Ishikawa (cell line): Measurements from ENCODE around the gene MGAT4C.

ENCODE experiments used
- CEBPB ChIP-seq: IDR thresholded peaks from 2 replicates; pipeline ENCODE4 v1.6.1; 2012
- CREB1 ChIP-seq: IDR thresholded peaks from 2 replicates; pipeline ENCODE4 v1.6.1; 2012; ENCODE audit warnings: low read depth
- EGR1 ChIP-seq: IDR thresholded peaks from 2 replicates; pipeline ENCODE4 v1.6.1; 2012
- EP300 ChIP-seq: IDR thresholded peaks from 2 replicates; pipeline ENCODE4 v1.6.1; 2012; ENCODE audit warnings: borderline replicate concordance
- FOXM1 ChIP-seq: IDR thresholded peaks from 2 replicates; pipeline ENCODE4 v1.6.1; 2012; ENCODE audit warnings: low read depth, borderline replicate concordance
- NFIC ChIP-seq: IDR thresholded peaks from 2 replicates; pipeline ENCODE4 v1.6.1; 2012
- RAD21 ChIP-seq: IDR thresholded peaks from 2 replicates; pipeline ENCODE4 v1.6.1; 2012; ENCODE audit warnings: low read depth
- TAF1 ChIP-seq: IDR thresholded peaks from 2 replicates; pipeline ENCODE4 v1.6.1; 2012; ENCODE audit warnings: low read depth, mild to moderate bottlenecking
- TCF12 ChIP-seq: IDR thresholded peaks from 2 replicates; pipeline ENCODE4 v1.6.1; 2012; ENCODE audit warnings: low read depth
- TEAD4 ChIP-seq: IDR thresholded peaks from 2 replicates; pipeline ENCODE4 v1.6.1; 2012
- ZBTB7A ChIP-seq: IDR thresholded peaks from 2 replicates; pipeline ENCODE4 v1.6.1; 2012; ENCODE audit warnings: low read depth
- TF ChIP-seq, protein P1 (sequence below): IDR thresholded peaks from 2 replicates; pipeline ENCODE4 v1.6.1; 2012
- TF ChIP-seq, protein P2 (sequence below): IDR thresholded peaks from 2 replicates; pipeline ENCODE4 v1.6.1; 2012; ENCODE audit warnings: low read depth, mild to moderate bottlenecking
- TF ChIP-seq, protein P3 (sequence below): IDR thresholded peaks from 2 replicates; pipeline ENCODE4 v1.6.1; 2012

Gene MGAT4C

DNA sequence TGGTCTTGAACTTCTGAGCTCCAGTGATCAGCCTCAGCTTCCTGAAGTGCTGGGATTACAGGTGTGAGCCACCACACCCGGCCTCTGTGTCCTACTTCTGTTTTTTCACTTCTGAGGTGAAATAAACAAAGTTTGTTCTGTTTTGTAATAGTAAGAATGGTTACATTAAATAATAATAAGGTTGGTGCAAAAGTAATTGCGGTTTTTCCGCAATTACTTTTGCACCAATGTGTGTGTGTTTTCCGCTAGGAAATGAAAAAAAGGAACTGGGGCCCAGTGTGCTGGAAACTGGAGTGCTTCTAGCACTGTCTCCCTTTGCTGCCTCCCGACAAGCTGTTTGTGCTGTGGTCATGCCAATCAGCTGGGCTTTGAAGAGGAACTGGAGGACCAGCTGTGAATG lies 241.2 kb downstream of the MGAT4C start:
- TF ChIP-seq EGR1 (no peak), TCF12 (no peak), CREB1 (no peak), TAF1 (no peak)
- TF ChIP-seq, protein P1, sequence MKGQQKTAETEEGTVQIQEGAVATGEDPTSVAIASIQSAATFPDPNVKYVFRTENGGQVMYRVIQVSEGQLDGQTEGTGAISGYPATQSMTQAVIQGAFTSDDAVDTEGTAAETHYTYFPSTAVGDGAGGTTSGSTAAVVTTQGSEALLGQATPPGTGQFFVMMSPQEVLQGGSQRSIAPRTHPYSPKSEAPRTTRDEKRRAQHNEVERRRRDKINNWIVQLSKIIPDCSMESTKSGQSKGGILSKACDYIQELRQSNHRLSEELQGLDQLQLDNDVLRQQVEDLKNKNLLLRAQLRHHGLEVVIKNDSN: no peak

DNA sequence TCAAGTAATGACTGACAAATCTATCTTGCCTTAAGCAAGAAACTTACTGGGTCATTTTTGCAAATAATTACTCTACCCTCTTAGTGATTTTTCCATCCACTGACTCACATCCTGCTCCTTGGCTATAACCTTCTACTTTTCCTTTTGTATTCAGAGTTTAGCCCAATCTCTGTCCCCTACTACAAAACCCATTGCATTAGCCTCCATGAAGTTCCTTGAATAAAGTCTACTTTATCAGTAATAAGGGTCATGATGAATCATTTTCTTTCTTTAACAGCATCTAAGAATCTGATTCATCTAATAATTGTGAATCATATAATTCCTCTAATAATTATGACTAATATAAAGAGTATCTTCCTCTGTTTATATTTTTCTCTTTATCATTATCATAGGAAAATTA lies 249.5 kb downstream of the MGAT4C start:
- TF ChIP-seq, protein P2, sequence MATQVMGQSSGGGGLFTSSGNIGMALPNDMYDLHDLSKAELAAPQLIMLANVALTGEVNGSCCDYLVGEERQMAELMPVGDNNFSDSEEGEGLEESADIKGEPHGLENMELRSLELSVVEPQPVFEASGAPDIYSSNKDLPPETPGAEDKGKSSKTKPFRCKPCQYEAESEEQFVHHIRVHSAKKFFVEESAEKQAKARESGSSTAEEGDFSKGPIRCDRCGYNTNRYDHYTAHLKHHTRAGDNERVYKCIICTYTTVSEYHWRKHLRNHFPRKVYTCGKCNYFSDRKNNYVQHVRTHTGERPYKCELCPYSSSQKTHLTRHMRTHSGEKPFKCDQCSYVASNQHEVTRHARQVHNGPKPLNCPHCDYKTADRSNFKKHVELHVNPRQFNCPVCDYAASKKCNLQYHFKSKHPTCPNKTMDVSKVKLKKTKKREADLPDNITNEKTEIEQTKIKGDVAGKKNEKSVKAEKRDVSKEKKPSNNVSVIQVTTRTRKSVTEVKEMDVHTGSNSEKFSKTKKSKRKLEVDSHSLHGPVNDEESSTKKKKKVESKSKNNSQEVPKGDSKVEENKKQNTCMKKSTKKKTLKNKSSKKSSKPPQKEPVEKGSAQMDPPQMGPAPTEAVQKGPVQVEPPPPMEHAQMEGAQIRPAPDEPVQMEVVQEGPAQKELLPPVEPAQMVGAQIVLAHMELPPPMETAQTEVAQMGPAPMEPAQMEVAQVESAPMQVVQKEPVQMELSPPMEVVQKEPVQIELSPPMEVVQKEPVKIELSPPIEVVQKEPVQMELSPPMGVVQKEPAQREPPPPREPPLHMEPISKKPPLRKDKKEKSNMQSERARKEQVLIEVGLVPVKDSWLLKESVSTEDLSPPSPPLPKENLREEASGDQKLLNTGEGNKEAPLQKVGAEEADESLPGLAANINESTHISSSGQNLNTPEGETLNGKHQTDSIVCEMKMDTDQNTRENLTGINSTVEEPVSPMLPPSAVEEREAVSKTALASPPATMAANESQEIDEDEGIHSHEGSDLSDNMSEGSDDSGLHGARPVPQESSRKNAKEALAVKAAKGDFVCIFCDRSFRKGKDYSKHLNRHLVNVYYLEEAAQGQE: no peak
- no peak for TF ChIP-seq EGR1
- TF ChIP-seq RAD21: no peak
- no peak for TF ChIP-seq CEBPB
- no peak for TF ChIP-seq EP300
- TF ChIP-seq FOXM1: no peak
- TF ChIP-seq TEAD4: no peak

DNA sequence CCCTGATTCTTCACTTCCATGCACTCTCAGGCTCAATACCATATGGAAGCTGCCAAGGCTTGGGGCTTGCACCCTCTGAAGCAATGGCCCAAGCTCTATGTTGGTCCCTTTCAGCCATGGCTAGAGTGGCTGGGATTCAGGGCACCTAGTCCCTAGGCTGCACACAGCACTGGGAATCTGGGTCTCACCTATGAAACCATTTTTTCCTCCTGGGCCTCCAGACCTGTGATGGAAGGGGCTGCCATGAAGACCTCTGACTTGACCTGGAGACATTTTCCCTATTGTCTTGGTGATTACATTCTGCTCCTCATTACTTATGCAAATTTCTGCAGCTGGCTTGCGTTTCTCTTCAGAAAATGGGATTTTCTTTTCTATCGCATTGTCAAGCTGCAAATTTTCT lies 258.1 kb downstream of the MGAT4C start:
- TF ChIP-seq TEAD4 (no peak), EP300 (no peak), NFIC (no peak), CREB1 (no peak), RAD21 (no peak), EGR1 (no peak), ZBTB7A (no peak)
- TF ChIP-seq, protein P1: no peak
- TF ChIP-seq, protein P2: no peak

DNA sequence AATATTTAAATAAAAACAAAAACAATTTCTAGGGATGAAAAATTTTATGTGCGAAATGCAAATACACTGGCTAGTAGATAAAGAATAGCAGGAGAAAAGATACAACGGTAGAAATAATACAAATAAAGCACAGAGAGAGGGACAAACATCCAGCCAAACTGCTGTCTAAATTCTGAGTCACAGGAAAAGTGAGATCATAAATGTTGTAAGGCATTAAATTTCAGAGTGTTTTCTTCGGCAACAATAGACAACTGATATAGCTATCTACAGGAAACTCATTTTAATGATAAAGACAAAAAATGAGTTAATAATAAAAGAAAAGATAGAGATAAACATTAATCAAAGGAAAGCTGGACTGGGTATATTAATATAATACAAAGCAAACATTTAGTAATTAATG lies 259.9 kb downstream of the MGAT4C start:
- TF ChIP-seq, protein P3, sequence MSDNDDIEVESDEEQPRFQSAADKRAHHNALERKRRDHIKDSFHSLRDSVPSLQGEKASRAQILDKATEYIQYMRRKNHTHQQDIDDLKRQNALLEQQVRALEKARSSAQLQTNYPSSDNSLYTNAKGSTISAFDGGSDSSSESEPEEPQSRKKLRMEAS: no peak
- TF ChIP-seq, protein P2: no peak
- no peak for TF ChIP-seq EP300

DNA sequence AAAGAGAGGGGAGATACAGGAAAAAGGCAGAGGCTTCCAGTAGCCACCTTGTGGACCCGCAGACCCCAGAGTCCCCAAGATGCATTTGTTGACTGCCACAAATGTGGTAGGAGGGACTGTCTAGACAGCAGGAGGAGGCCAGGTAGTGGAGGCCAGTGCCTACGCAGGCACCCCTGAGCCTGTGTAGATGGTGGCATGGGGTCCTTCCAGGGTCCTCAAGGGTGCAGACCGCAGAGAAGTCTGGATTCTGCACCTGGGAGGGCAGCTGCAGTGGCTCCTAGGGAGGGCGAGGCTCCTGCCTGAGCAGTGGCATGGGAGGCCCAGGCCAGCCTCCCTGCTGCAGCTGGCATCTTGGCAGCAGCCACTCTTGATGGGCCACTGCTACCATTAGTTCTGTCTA lies 262.4 kb downstream of the MGAT4C start:
- no peak for TF ChIP-seq NFIC
- TF ChIP-seq ZBTB7A: no peak
- no peak for TF ChIP-seq RAD21
- TF ChIP-seq FOXM1: no peak
- no peak for TF ChIP-seq EP300
- TF ChIP-seq TCF12: no peak

DNA sequence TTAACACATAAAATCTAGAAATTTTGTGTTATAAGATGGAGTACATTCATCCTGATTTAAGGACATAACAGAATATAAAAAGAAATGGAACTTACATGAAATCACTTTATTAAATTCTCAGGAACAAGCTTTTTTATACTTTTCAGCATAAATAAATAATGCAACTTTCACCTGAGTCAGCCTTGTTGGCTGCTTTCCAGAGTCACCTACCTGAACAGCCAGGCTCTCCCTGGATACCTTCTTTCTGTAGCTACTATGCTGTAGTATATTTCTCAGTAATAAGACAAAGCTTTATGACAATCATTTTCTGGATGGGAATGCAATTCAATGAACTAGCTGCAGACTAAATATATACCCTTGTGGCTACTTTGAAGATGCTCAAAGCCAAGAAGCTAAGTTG lies 270.2 kb downstream of the MGAT4C start:
- peak; percentile 64 for TF ChIP-seq NFIC
- TF ChIP-seq, protein P3: no peak
